ENCODE results near the gene CHRNA3. TPM values are rescaled to one million over a fixed set of nuclear protein-coding genes. Genes with fewer than 3 reads are reported as not detected.

CHRNA3 gene
- not detected for total RNA-seq
- long read RNA-seq: 0 reads

DNA sequence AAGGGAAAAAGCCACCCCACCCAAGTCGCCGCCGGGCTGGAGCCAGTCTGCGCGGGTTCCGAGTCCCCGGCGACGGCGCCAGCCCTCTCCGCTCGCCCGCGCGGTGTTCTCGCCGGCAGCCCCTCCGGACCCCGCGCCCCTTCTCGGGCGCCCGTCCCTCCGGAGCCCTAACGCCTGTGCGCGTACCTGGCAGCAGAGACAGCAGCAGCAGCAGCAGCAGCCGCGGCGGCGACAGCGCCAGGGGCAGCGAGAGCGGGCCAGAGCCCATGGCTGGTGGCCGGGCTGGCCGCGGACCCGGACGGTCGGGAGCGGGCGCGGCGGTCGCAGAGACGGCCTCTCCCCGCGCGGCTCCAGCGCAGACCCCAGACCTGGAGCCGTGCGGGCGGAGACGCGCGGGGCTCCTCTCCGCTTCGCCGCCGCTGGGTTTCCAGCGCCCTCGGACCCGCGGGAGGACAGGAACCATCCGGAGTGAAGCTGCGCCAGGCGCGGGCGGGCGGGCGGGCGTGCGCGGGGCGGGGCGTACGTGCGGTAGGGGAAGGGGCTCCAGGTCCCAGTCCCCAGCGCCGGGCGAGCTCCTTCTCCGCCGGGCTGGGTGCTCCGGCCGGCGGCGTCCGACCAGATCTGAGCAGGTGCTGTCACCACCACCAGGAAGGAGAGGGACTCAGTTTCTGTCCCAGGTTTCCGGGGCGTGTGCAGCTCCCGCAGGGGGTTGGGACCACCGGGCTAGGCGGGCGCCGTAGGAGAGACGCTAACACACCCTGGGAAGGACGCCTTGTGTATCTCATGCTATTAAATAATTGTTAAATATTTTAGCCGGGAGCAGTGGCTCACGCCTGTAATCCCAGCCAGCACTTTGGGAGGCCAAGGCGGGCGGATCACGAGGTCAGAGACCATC lies at the start of gene CHRNA3:
CHRNA3 (minus strand) TSS at position 470 of the 895 bp plus-strand sequence; CDS start at position 268, 202 bp downstream.
- DNase-seq (ENCODE audit: low spot score): peak; percentile 75

- no peak for DNase-seq (ENCODE audit: low spot score)
Measured at GRCh38 chr15:78668987-78669386, 48.2 kb upstream of the CHRNA3 start.

DNA sequence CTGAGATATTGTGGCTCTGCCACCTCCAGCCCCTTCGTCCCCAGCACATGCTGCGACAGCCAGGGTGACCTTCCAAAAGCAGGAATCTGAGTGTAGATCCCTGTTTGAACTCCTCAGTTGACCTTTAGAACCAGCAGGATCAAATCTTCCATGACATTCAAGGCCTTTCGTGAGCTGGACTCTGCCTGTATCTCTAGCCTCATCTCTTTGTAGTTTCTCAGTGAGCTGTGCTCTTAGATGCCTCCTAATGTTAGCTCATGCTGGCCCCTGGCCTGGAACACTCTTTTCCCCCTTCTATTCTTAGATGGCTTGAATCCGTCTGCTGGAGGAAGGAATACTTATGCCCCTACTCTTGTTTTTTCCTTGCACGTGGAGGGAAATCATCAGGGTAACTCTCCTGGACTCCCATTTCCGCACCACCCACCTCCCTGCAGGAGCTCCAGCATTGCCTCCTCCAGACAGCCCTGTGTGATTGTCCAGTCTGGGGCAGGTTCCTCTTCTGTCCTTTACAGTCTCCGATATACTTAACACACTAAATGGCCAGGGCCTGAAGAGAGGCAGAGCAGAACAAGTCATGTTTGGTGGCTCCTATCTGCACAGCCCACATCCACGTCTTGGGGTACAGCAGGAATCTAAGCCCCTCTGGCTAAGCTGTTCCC lies 46.9 kb upstream of the CHRNA3 start:
- peak; percentile 64 for DNase-seq (ENCODE audit: low spot score)

DNA sequence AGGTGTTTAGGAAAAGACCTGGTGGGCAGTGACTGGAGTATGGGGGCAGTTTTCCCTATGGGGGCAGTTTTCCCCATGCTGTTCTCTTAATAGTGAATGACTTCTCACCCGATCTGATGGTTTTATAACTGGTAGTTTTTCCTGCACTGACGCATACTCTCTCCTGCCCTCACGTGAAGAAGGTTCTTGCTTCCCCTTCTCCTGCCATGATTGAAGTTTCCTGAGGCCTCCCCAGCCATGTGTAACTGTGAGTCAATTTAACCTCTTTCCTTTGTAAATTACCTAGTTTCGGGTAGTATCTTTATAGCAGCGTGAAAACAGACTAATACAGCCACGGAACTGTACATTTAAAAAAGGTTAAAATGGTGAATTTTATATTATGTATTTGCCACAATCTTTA lies 45.2 kb upstream of the CHRNA3 start:
- no peak for DNase-seq (ENCODE audit: low spot score)

DNA sequence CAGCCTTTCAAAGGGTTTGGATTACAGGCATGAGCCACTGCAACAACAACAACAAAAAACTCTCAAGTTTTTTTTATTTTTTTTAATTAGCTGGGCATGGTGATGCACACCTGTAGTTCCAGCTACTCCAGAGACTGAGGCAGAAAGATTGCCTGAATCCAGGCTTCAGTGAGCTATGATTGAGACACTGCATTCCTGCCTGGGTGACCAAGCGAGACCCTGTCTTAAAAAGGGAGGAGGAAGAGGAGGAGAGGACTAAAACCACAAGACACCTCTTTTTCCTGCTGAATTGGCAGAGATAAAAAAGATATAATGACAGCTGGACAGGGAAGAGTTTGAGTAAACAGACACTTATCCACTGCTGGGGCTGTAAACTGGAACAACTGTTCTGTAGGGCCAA lies 42.9 kb upstream of the CHRNA3 start:
- no peak for DNase-seq (ENCODE audit: low spot score)

DNA sequence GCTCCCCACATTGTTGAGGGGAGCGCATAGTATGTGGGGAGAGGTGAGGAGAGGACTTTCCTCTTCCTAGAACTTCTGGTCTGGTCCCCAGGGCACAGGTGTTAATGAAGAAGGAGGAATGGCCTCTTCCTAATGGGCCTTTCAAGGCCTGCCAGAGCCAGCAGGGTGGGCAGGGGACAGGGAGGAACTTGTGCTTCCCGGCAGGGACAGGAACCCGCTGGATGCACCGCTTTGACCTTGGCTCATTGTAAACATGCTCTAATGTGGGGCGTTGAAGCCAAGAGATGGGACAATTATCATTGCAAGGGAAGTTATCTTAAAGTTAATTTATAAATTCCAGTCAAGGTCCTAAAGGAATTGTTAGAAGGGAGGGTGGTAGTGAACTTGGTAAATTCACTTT lies 41.2 kb upstream of the CHRNA3 start:
- no peak for DNase-seq (ENCODE audit: low spot score)

DNA sequence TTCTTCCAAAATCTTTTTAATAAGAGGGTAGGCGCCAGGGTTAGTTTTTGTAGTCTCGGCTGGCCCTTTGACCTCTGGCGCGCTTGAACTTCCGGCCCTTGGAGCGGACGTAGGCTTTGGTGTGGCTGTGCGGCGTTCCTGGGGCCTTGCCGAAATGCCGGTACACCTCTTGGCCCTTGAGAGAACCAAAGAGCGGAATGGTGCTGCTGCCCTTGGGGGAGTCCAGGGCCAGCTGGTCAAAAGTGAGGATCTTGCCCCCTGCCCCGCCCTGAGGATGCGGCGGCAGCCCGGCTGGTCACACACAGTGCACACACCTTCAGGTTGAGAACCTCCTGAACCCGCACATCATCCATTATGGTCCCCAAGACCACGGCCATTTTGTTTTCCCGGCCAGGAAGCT lies 40.2 kb upstream of the CHRNA3 start:
- DNase-seq (ENCODE audit: low spot score): no peak

- DNase-seq (ENCODE audit: low spot score): no peak
Measured at GRCh38 chr15:78660584-78660983, 39.8 kb upstream of the CHRNA3 start.

DNA sequence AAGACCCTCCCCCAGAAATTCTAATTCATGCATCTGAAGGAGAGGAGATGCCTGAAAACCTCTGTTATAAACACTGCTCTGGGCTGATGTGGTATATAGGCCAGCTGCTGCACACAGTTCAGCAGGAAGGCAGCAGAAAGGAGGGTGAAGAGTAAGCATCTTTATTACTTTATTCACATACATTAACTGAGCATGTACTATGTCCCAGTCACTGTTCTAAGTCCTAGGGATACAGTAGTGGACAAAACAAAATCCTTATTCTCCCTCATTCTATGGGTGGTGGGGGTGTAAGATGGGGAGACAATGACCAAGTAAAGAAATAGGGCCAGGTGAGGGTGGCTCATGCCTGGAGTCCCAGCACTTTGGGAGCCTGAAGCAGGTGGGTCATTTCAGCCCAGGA lies 38.0 kb upstream of the CHRNA3 start:
- no peak for DNase-seq (ENCODE audit: low spot score)

GRCh38 chr15:78654272-78654671 lies 33.5 kb upstream of the CHRNA3 start:
- DNase-seq (ENCODE audit: low spot score): no peak

GRCh38 chr15:78651930-78652615 lies 31.3 kb upstream of the CHRNA3 start:
- no peak for DNase-seq (ENCODE audit: low spot score)

GRCh38 chr15:78651007-78651406 lies 30.2 kb upstream of the CHRNA3 start:
- no peak for DNase-seq (ENCODE audit: low spot score)

DNA sequence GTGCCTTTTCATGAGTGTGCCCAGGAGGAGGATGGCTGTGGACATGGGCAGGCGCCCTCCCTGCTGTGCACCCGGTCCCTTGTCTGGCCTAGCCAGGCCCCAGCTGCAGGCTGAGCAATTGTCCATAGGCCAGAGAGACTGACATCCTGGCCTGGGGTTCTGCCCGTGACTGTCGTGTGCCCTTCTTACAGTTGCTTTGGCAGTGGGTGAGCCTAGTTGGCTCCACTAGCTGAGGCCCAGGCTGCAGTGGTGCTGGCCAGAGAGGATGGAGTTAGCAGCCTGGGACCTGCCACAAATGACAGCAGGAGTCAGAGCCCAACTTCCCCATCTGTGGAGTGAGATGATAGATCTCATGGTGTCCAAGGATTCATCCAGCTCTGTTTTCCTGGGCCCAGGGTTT lies 29.2 kb upstream of the CHRNA3 start:
- no peak for DNase-seq (ENCODE audit: low spot score)

- DNase-seq (ENCODE audit: low spot score): no peak
Measured at GRCh38 chr15:78645009-78645408, 24.2 kb upstream of the CHRNA3 start.

DNA sequence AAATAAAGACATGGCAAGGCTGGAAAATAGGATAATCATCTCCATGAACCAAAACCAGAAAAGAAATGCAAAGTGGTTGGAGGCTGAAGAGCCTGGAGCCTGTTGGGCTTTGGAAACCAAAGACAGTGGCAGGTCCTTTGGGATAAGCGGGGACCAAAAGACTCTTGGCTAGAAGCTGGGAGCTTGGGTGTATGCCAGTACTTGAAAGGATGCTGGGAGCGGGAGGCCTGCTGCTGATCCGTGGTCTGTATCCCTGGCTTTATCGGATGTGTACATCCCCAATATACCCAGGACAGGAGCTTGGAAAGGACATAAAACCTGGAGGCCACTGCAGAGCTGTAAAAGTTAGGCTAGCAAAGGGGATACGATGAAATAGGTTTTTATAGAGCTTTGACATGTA lies 21.5 kb upstream of the CHRNA3 start:
- no peak for DNase-seq (ENCODE audit: low spot score)

GRCh38 chr15:78641749-78642275 lies 21.0 kb upstream of the CHRNA3 start:
- no peak for DNase-seq (ENCODE audit: low spot score)

- no peak for DNase-seq (ENCODE audit: low spot score)
Measured at GRCh38 chr15:78641102-78641748, 20.4 kb upstream of the CHRNA3 start, which contains the start of gene CHRNB4. Gene CHRNB4, minus strand, starts transcription at chr15:78641210. Its CDS starts 77 bp downstream, at chr15:78641133.

DNA sequence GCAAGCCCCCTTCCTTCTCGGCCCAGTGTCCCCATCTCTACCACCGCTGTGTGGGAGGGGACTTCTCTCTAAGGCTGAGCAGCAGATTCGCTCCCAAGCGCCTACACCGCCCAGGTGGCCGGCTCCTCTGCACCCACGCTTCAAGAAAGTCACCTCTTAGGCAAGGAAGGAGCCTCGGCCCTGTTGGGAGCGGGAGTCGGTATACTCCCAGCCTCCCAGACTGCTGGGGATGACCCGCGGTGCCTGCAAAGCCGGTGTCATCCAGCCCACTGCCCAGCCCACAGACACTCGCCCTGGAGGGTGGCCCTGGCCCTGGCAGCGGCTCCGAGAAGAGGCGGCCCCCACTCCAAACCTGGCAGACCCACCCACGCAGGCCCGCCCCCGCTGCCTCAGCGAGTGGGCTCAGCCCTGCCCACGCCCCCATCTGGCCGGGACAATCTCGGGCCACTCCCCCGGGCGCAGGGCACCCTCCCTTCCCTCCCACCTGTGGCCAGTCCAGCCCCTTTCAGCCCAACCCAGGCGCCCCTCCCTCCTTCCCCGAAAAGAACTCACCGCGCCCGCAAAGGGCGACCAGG lies 19.8 kb upstream of the CHRNA3 start:
- no peak for DNase-seq (ENCODE audit: low spot score)

DNA sequence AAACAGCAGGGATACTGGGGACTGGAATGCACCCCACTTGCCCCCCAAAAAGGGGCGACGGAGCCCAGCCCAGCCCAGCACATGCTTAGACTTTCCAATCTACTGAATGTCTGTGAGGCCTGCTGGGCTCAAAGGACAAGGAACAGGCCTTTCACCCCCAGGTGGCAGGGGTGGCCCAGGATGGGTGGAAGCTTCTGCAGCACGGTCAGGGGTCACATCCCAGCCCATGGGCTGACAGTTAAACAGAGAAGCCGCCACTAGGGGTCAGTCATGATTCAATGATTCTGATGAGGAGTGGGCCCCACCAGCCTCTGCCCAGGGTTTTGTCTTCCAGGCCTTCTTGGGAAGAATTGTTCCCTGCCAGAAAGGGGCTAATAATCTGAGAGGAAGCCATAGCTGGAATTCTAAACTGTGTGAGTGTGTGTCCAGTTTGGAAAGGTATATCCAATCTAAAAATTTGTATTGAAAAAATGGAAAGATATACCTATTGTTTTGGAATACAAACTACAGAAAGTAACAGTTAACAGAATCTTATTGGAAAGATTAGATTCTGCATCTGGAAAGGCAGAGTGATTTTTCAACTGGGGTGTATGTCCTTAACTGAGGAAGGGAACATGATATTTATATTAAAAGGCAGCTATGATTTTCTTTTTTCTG lies 18.0 kb upstream of the CHRNA3 start:
- DNase-seq (ENCODE audit: low spot score): no peak

DNA sequence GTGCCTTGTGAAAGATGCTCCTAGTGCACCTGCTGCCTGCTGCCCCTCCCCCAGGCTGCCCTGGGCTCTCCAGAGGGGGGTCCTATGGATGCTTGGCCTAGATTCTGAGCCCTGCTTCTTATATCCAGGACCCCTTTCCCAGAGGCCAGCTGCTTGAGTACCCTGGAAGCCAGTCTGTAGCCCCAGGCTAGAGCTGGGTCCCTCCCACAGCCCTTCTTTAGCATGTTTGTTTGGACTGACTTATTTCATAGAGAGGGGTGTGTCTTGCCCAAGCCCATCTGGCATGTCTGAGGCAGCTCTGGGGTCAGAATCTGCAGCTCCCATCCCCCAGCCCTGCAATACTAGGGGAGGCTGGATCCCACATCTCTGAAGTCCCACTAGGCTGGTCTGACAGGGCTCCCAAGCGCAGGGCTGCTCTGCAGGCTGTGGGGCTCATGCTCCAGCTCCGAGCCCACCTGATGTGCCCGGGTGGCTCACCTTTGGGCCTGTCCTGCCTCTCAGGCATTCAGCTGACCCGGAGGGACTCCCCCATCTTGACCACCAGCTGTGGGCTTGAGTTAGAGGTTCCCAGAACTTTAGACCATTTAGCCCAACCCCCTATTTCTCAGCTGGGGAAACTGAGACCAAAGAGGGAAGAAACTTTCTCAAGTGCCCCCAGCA lies 17.1 kb upstream of the CHRNA3 start:
- DNase-seq (ENCODE audit: low spot score): no peak

Measured in mesenteric fat pad (tissue), 1 donor.